GM03348 (cell line): Measurements from ENCODE around the gene SMPDL3B.
A peak's percentile ranks its signal among the peaks of the same experiment; 100 is the strongest.

Experiments
- DNase-seq: peaks from one replicate; pipeline ENCODE4 v3.0.0; 2012; ENCODE audit warnings: low spot score

The SMPDL3B gene

GRCh38 chr1:27940870-27941560, 6.2 kb downstream of the SMPDL3B start:
- no peak for DNase-seq

GRCh38 chr1:27941671-27942540, 7.1 kb downstream of the SMPDL3B start:
- DNase-seq: no peak

- DNase-seq: no peak
These were observed 10.2 kb downstream of the SMPDL3B start for GRCh38 chr1:27945020-27945419.

GRCh38 chr1:27949027-27949426, 14.2 kb downstream of the SMPDL3B start:
- DNase-seq: no peak

GRCh38 chr1:27951396-27951795, 16.6 kb downstream of the SMPDL3B start:
- no peak for DNase-seq

- DNase-seq: no peak
These were observed 17.3 kb downstream of the SMPDL3B start for GRCh38 chr1:27952147-27952546.

GRCh38 chr1:27954186-27954585, 19.4 kb downstream of the SMPDL3B start:
- no peak for DNase-seq

GRCh38 chr1:27955076-27955475, 20.3 kb downstream of the SMPDL3B start:
- no peak for DNase-seq

- DNase-seq: no peak
These were observed 22.0 kb downstream of the SMPDL3B start for GRCh38 chr1:27956761-27957160.

GRCh38 chr1:27957655-27958054, 22.9 kb downstream of the SMPDL3B start:
- DNase-seq: no peak

GRCh38 chr1:27958513-27958912, 23.7 kb downstream of the SMPDL3B start:
- DNase-seq: no peak

- DNase-seq: peak; percentile 98
These were observed 25.2 kb downstream of the SMPDL3B start, which contains the start of gene XKR8 for GRCh38 chr1:27959792-27960603. Gene XKR8, plus strand, starts transcription at chr1:27959973. Its CDS starts 97 bp downstream, at chr1:27960070.

GRCh38 chr1:27960762-27961645, 26.2 kb downstream of the SMPDL3B start:
- DNase-seq: peak; percentile 59

GRCh38 chr1:27961646-27962221, 26.9 kb downstream of the SMPDL3B start:
- peak; percentile 45 for DNase-seq

- no peak for DNase-seq
These were observed 28.6 kb downstream of the SMPDL3B start for GRCh38 chr1:27963393-27963792.

GRCh38 chr1:27966402-27967105, 31.8 kb downstream of the SMPDL3B start:
- no peak for DNase-seq

- no peak for DNase-seq
These were observed 32.5 kb downstream of the SMPDL3B start for GRCh38 chr1:27967106-27967883.

- DNase-seq: no peak
These were observed 33.2 kb downstream of the SMPDL3B start for GRCh38 chr1:27967884-27968466.

GRCh38 chr1:27968692-27969091, 33.9 kb downstream of the SMPDL3B start:
- peak; percentile 88 for DNase-seq
